Measurements from ENCODE around the gene MDP1. TPM values are rescaled to one million over a fixed set of nuclear protein-coding genes. Genes with fewer than 3 reads are reported as not detected.

The MDP1 gene
- total RNA-seq, 1 experiment from 2014 or later = 8.3 TPM

DNA sequence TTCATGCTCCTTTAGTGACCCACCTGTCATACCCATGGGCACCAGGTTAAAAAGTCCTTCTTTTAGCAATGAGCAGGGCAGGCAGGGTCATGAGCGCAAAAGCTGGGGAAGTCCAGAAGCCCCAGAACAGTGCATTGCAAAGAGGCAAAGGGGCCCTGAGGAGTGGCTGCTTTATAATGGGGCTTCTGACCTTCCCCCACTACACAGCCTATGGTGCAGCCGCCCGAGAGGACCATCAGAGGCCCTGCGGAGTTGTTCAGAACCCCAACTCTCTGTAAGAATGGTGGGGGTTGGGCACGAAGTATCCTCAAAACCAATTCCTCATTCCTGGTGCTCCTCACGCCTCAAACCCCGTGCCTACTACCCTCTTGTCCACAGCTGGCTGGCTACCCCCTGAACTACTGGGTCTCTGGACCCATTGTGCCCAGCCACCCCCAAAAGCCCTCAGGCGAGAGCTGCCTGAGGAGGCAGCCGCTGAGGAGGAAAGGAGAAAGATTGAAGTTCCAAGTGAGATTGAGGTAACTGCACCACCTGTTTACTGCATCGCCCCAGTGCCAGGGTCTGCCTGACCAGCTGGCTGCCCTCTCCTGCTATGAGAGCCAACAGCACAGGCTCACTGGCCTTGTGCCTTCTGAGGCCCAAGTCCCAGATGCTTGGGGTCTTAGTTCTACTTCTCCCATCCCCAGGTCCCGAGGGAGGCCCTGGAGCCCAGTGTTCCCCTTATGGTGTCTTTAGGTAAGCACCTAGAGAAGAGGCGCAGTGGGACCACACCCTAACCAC lies 37.3 kb downstream of the MDP1 start:
- in situ Hi-C loops (cut with HindIII; ENCODE audit: low pct_unique_long_range_greater_than_20kb, low sequenced_read_pairs) = no loop called here

GRCh38 chr14:24177891-24178290 lies 38.0 kb downstream of the MDP1 start:
- DNase-seq (ENCODE audit: low read depth, low spot score) = no peak
- in situ Hi-C loops (cut with HindIII; ENCODE audit: low pct_unique_long_range_greater_than_20kb, low sequenced_read_pairs) = no loop called here

More for the DNA sequence above, 37.3 kb downstream of the MDP1 start:
- DNase-seq (ENCODE audit: low read depth, low spot score) = no peak

DNA sequence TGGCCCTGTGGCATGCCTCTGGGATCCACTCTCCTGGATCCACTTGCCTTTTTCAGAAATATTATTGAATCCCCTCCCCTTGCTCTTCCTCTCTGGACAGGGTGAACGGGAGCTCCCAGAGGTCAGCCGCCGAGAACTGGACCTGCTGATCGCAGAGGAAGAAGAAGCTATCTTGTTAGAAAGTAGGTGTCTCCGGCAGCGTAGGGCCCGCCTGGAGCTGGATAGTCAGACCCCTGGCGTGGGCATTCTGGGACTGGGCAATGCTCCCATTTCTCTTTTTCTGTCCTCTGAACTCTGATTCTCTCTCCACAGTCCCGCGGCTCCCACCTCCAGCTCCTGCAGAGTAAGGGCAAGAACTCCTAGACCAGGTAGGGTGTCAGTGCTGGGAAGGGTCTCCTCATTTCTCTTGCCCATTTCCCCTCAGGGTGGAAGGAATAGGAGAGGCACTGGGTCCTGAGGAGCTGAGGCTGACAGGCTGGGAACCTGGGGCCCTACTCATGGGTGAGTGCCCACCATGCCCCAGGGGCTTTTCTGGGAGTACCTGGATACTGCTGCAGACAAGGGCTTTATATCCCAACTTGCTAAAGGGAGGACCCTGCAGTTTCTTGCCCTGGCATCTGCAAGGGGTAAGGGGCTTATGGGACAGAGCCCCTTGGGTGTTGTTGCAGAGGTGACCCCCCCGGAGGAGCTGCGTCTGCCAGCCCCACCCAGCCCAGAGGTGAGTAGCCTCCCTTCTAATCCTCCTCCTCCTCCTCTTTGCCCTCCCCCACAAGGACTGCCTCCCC lies 38.6 kb downstream of the MDP1 start:
- no peak for DNase-seq (ENCODE audit: low read depth, low spot score)
- in situ Hi-C loops (cut with HindIII; ENCODE audit: low pct_unique_long_range_greater_than_20kb, low sequenced_read_pairs) = no loop called here

DNA sequence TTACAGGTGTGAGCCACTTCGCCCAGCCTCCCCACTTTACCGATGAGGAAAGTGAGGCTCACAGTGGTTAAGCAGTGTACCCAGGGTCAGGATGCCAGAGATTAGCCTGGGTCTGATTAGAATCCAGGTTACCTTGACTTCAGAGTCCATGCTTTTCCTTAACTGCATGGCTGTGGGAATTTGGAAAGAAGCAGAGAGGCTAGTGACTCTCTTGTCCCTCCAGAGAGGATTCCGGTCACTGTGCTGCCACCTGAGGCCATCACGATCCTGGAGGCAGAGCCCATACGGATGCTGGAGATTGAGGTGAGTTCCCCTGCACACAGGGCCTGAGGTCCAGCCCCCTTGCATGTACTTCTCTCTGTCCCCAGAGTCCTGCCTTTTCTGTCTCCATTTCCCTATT lies 39.3 kb downstream of the MDP1 start:
- in situ Hi-C loops (cut with HindIII; ENCODE audit: low pct_unique_long_range_greater_than_20kb, low sequenced_read_pairs) = no loop called here

GRCh38 chr14:24172871-24173281 lies 43.0 kb downstream of the MDP1 start:
- in situ Hi-C loops (cut with HindIII; ENCODE audit: low pct_unique_long_range_greater_than_20kb, low sequenced_read_pairs) = no loop called here
- no peak for DNase-seq (ENCODE audit: low read depth, low spot score)

More for the DNA sequence above, 39.3 kb downstream of the MDP1 start:
- no peak for DNase-seq (ENCODE audit: low read depth, low spot score)

GRCh38 chr14:24172261-24172860 lies 43.5 kb downstream of the MDP1 start:
- no peak for DNase-seq (ENCODE audit: low read depth, low spot score)
- in situ Hi-C loops (cut with HindIII; ENCODE audit: low pct_unique_long_range_greater_than_20kb, low sequenced_read_pairs) = no loop called here

DNA sequence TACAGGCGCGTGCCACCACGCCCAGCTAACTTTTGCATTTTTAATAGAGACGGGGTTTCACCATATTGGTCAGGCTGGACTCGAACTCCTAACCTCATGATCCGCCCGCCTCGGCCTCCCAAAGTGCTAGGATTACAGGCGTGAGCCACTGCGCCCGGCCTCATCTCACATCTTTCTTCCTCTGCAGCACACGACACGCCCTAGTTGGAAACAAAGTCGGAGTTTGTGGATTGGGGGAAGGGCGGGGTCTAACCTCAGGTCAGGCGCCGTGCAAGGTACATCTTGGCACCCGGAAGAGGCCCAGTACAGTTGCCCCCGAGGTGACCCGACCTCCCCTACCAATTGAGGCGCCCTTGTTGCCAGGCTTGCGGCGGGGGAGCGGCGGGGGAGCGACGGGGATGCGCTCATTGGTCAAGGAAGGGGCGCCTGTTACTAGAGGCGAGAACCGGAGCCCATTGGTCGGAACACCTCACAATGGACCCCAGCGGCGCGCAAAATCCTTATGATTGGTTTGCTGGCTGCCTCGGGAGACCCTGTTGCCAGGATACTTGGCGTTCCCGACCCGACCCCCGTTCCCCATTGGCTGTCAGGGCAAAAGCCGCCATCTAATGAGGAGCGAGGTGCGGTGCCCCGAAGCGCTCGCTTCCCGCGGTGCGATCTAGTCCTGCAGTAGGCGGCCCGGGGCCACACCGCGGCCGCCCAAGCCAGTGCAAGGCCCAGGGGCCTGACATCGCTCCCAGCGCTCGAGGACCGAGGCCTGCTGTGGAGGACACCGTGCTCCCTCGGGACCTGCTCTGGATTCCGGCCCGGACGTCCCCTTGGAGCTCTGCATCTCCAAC lies 44.2 kb downstream of the MDP1 start, which contains the start of gene REC8:
TSS of gene REC8 (plus strand) at position 659 of the 839 bp plus-strand sequence. CDS start 473 bp downstream, outside the sequence.
- DNase-seq (ENCODE audit: low read depth, low spot score) = no peak
- in situ Hi-C loops (cut with HindIII; ENCODE audit: low pct_unique_long_range_greater_than_20kb, low sequenced_read_pairs) = no loop called here

- in situ Hi-C loops (cut with HindIII; ENCODE audit: low pct_unique_long_range_greater_than_20kb, low sequenced_read_pairs) = no loop called here
- DNase-seq (ENCODE audit: low read depth, low spot score) = no peak
Measured at GRCh38 chr14:24167469-24168114, 48.3 kb downstream of the MDP1 start.

GRCh38 chr14:24165785-24166184 lies 50.1 kb downstream of the MDP1 start:
- no peak for DNase-seq (ENCODE audit: low read depth, low spot score)
- in situ Hi-C loops (cut with HindIII; ENCODE audit: low pct_unique_long_range_greater_than_20kb, low sequenced_read_pairs) = no loop called here

DNA sequence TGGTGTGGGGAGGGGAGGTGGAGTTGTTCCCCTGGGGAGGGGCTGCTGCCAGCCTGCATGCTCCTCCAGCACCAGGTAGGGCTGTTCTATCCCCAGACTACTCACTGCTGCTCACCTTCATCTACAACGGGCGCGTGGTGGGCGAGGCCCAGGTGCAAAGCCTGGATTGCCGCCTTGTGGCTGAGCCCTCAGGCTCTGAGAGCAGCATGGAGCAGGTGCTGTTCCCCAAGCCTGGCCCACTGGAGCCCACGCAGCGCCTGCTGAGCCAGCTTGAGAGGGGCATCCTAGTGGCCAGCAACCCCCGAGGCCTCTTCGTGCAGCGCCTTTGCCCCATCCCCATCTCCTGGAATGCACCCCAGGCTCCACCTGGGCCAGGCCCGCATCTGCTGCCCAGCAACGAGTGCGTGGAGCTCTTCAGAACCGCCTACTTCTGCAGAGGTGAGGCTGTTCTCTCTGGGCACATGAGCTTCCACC lies 51.3 kb downstream of the MDP1 start:
- in situ Hi-C loops (cut with HindIII; ENCODE audit: low pct_unique_long_range_greater_than_20kb, low sequenced_read_pairs) = no loop called here
- no peak for DNase-seq (ENCODE audit: low read depth, low spot score)

Small RNA genes within 50 kb of the gene (small RNA-seq; reads per million reads assigned to genes)
- gene AL136295.4 (0 reads per million in 2 experiments), gene CHMP4A (0 reads per million in 2 experiments), gene IPO4 (0.02 to 0.10 reads per million in 2 experiments), gene IRF9 (0 reads per million in 2 experiments), gene MDP1 (0 reads per million in 2 experiments)

Other genes starting within 250 kb of the MDP1 start
- 28.9 and 30.6 TPM in 2 replicates for gene DHRS4L2, start 227.1 kb downstream of the MDP1 start, total RNA-seq (2014; rRNA removed; shearing (Covaris generic))
- gene CARMIL3, start 164.1 kb downstream of the MDP1 start, total RNA-seq (2014; rRNA removed; shearing (Covaris generic)) = 0.29 and 0.66 TPM in 2 replicates
- not detected in 2 replicates for gene CPNE6, start 144.5 kb downstream of the MDP1 start, total RNA-seq (2014; rRNA removed; shearing (Covaris generic))
- gene PCK2, start 121.8 kb downstream of the MDP1 start, total RNA-seq (2014; rRNA removed; shearing (Covaris generic)) = 23.2 and 28.6 TPM in 2 replicates
- gene DCAF11, start 101.3 kb downstream of the MDP1 start, total RNA-seq (2014; rRNA removed; shearing (Covaris generic)) = 43.7 and 49.5 TPM in 2 replicates
- gene NRL, start 101.1 kb downstream of the MDP1 start, total RNA-seq (2014; rRNA removed; shearing (Covaris generic)) = 2.5 and 2.6 TPM in 2 replicates
- not detected in 2 replicates for gene FITM1, start 85.4 kb downstream of the MDP1 start, total RNA-seq (2014; rRNA removed; shearing (Covaris generic))
- gene PSME1, start 79.9 kb downstream of the MDP1 start, total RNA-seq (2014; rRNA removed; shearing (Covaris generic)) = 92.6 and 105 TPM in 2 replicates
- 12.3 and 13.9 TPM in 2 replicates for gene EMC9, start 74.5 kb downstream of the MDP1 start, total RNA-seq (2014; rRNA removed; shearing (Covaris generic))
- 174 and 203 TPM in 2 replicates for gene PSME2, start 69.5 kb downstream of the MDP1 start, total RNA-seq (2014; rRNA removed; shearing (Covaris generic))
- 36.3 and 47.2 TPM in 2 replicates for gene RNF31, start 68.6 kb downstream of the MDP1 start, total RNA-seq (2014; rRNA removed; shearing (Covaris generic))
- 24.2 and 34.1 TPM in 2 replicates for gene IRF9, start 54.8 kb downstream of the MDP1 start, total RNA-seq (2014; rRNA removed; shearing (Covaris generic))
- 0.69 and 1.1 TPM in 2 replicates for gene REC8, start 44.0 kb downstream of the MDP1 start, total RNA-seq (2014; rRNA removed; shearing (Covaris generic))
- gene IPO4, start 27.2 kb downstream of the MDP1 start, total RNA-seq (2014; rRNA removed; shearing (Covaris generic)) = 52.1 and 67.3 TPM in 2 replicates
- gene TM9SF1, start 20.6 kb downstream of the MDP1 start, total RNA-seq (2014; rRNA removed; shearing (Covaris generic)) = 56.9 and 57.5 TPM in 2 replicates
- gene TSSK4, start 10.4 kb downstream of the MDP1 start, total RNA-seq (2014; rRNA removed; shearing (Covaris generic)) = not detected in 2 replicates
- 42.2 and 44.2 TPM in 2 replicates for gene CHMP4A, start 2.6 kb downstream of the MDP1 start, total RNA-seq (2014; rRNA removed; shearing (Covaris generic))
- 249 and 263 TPM in 2 replicates for gene NEDD8, start 16.3 kb upstream of the MDP1 start, total RNA-seq (2014; rRNA removed; shearing (Covaris generic))
- gene GMPR2, start 16.9 kb upstream of the MDP1 start, total RNA-seq (2014; rRNA removed; shearing (Covaris generic)) = 48.3 and 56.3 TPM in 2 replicates
- gene TINF2, start 26.6 kb upstream of the MDP1 start, total RNA-seq (2014; rRNA removed; shearing (Covaris generic)) = 37.8 and 43.1 TPM in 2 replicates
- 0.08 TPM in 1 of 2 replicates, not detected in the other for gene TGM1, start 47.1 kb upstream of the MDP1 start, total RNA-seq (2014; rRNA removed; shearing (Covaris generic))
- gene RABGGTA, start 55.5 kb upstream of the MDP1 start, total RNA-seq (2014; rRNA removed; shearing (Covaris generic)) = 23.9 and 25.7 TPM in 2 replicates
- gene DHRS1, start 83.7 kb upstream of the MDP1 start, total RNA-seq (2014; rRNA removed; shearing (Covaris generic)) = 0.82 and 3.8 TPM in 2 replicates
- gene NOP9, start 83.8 kb upstream of the MDP1 start, total RNA-seq (2014; rRNA removed; shearing (Covaris generic)) = 22.9 and 25.1 TPM in 2 replicates
- 0.35 and 0.48 TPM in 2 replicates for gene CIDEB, start 91.9 kb upstream of the MDP1 start, total RNA-seq (2014; rRNA removed; shearing (Covaris generic))
- gene LTB4R2, start 94.1 kb upstream of the MDP1 start, total RNA-seq (2014; rRNA removed; shearing (Covaris generic)) = 2.3 and 3.2 TPM in 2 replicates
- 0.98 and 1.7 TPM in 2 replicates for gene LTB4R, start 95.4 kb upstream of the MDP1 start, total RNA-seq (2014; rRNA removed; shearing (Covaris generic))
- gene ADCY4, start 119.0 kb upstream of the MDP1 start, total RNA-seq (2014; rRNA removed; shearing (Covaris generic)) = not detected in 2 replicates
- gene RIPK3, start 123.9 kb upstream of the MDP1 start, total RNA-seq (2014; rRNA removed; shearing (Covaris generic)) = not detected in 2 replicates
- 0.05 and 0.53 TPM in 2 replicates for gene NFATC4, start 152.1 kb upstream of the MDP1 start, total RNA-seq (2014; rRNA removed; shearing (Covaris generic))
- 0.05 TPM in 1 of 2 replicates, not detected in the other for gene NYNRIN, start 182.9 kb upstream of the MDP1 start, total RNA-seq (2014; rRNA removed; shearing (Covaris generic))
- 0.11 and 0.24 TPM in 2 replicates for gene CBLN3, start 213.6 kb upstream of the MDP1 start, total RNA-seq (2014; rRNA removed; shearing (Covaris generic))
- 30.9 and 37.5 TPM in 2 replicates for gene KHNYN, start 213.9 kb upstream of the MDP1 start, total RNA-seq (2014; rRNA removed; shearing (Covaris generic))
- gene SDR39U1, start 226.7 kb upstream of the MDP1 start, total RNA-seq (2014; rRNA removed; shearing (Covaris generic)) = 6.2 and 12.5 TPM in 2 replicates

Measured in SK-MEL-5 (cell line).